ENCODE measurements around the gene EPHA6.

EPHA6 gene

DNA sequence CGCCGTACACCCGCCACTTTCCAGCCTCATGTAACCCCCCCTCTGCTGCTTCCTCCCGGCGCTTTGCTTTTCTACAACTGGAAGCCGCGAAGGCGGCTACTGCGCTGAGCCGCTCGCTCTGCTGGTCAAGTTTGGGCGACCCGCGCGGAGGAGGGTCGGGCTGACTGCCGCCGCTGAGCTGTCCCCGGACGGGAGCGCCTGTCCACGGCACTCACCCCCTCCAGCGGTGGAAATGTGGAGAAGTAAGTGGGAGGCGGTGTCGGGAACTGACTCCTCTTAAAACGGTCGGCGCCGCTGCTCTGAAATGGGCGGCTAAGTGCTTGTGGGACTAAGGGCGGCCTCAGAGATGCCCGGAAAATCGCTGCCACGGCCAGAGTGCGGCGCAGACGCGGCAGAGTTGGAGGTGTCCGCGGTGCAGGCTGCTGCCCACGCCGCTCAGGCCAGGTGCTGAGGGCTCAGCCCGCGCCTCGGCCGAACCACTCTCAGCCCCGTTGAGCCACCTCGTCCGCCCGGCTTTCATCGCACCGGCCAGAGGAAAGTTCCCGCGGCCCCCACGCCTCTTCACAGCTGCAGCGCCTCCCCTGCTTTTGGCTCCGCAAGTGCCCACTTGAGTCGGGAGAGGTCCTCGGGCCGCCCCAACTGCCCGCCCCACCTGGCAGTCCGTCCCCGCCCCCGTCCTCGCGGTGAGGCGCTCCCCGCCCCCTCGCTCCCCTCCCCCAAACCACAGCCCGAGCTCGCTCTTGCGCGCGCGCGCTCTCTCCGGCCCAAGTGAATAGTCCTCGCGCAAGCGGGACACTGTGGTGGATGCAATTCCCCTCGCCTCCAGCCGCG lies at the start of gene EPHA6:
Gene EPHA6 (plus strand): TSS at position 775 of the 831 bp plus-strand sequence.
- DNase-seq (ENCODE audit: low read depth in 2 of 2): no peak

DNA sequence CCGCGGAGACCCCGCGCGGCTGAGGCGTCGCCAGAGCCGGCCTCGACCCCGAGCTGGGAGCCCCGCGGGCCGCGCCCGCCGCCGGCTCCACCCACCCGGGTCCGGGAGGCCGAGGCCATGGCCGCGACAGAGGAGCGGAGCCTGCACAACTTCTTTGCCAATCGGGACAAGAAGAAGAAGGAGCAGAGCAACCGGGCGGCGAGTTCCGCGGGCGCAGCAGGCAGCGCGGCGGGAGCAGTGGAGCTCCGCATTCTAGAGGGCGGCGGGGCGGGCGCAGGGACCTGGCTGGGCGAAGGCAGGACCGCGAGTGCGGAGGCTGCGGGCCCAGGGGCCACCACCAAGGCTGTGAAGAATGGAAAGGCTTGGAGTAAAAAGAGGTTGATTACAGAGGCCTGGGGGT lies 37.6 kb upstream of the EPHA6 start:
- DNase-seq (ENCODE audit: low read depth in 2 of 2): no peak

DNA sequence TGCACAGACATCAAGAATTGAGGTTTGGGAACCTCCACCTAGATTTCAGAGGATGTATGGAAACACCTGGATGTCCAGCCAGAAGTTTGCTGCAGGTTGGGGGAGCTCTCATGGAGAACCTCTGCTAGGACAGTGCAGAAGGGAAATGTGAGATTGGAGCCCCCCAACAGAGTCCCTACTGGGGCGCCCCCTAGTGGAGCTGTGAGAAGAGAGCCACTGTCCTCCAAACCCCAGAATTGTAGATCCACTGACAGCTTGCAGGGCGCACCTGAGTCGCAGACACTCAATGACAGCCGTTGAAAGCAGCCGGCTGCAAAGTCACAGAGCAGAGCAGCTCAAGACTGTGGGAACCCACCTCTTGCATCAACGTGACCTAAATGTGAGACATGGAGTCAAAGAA lies 34.6 kb upstream of the EPHA6 start:
- DNase-seq (ENCODE audit: low read depth in 2 of 2): no peak

DNA sequence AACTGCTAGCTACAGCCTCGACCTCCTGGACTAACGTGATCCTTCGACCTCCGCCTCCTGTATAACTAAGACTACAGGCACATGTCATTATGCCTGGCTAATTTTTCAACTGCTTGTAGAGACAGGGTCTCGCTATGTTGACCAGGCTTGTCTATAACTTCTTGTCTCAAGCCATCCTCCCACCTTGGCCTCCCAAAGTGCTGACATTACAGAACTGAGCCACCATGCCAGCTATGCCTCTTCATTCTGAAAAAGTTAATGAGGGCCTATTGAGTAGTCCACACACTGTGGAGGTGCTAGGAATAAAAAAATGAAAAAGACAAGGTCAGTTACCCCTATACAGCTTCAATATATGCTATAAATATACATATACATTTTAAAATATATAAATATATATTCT lies 18.3 kb upstream of the EPHA6 start:
- DNase-seq (ENCODE audit: low read depth in 2 of 2): no peak

DNA sequence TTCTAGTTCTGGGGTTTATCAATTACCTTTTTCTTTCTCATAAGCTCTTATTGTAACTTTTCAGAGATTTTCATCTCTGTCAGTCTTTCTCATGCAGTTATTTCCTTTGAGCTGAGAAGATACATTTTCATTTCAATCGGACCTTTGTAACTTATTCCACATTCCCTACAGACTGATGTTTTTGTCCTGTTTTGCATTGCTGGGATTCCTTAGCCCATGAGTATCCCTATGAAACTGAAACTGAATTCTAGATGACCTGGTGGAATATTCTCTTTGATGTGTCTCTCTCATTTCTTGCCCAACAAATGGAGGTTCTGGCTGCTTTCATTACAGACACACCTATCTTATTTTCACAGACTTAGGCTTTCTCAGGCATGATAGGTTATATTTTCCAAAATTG lies 10.5 kb upstream of the EPHA6 start:
- DNase-seq (ENCODE audit: low read depth in 2 of 2): no peak

DNA sequence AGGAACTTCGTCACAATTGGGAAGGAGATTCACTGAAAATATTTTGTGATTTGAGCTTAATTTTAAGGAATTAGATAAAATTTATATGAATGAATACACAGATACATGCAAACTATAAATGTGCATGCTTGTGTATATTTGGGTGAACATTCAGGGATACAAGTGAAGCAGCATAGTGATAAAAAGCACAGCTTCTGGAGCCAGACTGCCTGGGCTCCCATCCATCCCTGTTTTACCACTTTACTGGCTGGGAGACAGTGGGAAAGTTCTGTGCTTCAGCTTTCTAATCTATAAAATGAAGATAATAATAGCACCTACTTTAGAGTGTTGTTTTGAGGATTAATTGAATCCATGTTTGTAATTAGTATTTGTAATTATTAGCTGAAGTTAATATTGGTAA lies 8.1 kb upstream of the EPHA6 start:
- DNase-seq (ENCODE audit: low read depth in 2 of 2): no peak

DNA sequence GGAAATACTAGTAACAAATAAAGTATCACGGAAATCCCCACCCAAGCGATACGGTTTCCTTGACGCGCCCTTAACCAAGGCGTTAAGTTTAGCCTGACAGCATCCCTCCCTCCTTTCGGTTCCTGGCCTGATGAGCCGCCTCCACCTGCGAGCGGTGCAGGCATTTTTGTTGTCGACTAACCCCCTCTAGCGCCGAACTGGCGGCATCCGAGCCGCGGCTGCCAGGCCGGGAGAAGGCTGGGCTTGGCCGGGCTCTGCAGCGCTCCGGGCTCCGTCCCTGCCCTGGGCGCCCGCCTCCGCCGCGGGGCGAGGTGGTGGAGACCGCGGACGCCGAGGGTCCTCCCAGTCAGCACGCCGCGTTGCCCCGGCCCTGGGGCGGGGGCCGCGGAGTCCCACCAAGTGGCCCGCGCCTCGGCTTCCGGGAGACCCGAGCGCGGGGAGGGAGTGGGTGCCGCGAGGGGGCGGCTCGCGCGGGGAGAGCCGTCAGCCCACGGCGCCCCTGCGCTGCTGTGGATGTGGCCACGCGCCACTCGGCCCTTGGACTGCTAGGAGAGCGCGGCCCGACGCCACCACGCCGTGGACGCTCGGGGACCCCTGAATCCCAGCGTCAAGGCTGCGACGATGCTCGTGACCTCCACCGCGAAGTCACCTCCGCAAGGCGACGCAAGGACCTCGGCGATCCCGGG lies 1.1 kb upstream of the EPHA6 start:
- DNase-seq (ENCODE audit: low read depth in 2 of 2): peak; percentile 20 to 47

DNA sequence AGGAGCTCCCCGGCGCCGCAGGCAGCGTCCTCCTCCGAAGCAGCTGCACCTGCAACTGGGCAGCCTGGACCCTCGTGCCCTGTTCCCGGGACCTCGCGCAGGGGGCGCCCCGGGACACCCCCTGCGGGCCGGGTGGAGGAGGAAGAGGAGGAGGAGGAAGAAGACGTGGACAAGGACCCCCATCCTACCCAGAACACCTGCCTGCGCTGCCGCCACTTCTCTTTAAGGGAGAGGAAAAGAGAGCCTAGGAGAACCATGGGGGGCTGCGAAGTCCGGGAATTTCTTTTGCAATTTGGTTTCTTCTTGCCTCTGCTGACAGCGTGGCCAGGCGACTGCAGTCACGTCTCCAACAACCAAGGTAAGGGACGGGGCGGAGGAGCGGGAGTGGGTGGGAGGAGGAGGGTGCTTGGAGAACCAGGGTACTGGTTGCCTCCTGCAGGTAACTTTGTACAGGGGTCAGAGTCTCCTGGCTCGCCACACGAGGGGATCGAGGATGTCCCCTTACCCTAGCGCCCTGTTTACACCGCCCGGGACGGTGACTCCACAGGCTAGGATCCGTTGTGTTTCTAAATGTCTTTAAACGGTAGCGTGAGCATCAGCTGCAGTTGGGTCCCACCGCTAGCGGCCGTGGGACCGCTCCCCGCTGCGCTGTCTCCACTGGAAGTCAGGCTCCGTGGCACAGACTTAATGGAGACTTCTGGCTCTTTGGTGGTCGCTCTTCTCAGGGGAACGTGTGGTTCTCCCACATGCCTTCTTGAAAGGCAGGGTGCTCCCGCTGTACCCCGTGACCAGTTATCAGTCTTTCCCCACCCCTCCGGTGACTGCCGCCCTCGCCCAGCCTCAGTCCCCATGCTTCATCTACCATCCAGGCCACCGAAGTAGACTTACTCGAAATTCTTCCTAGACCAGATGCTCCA lies 515 bp downstream of the EPHA6 start:
- no peak for DNase-seq (ENCODE audit: low read depth in 2 of 2)

- DNase-seq (ENCODE audit: low read depth in 2 of 2): no peak
These were observed 16.8 kb downstream of the EPHA6 start for GRCh38 chr3:96831175-96831574.

DNA sequence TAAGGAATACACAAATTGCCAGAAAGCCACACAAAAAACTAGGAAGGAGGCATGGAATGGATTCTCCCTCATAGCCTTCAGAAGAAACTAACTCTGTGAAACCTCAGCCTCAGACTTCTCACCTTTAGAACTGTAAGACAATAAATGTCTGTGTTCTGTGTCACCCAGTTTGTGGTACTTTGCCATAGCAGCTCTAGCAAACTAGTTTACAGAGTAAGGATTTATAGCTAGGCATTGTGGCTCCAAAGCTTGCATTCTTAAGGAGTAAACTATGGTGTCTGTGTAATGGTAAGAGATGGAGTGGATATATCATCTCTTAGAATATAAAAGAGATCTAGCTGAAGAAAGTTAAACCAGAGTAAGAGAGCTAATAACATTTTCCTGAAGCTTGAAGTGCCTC lies 18.9 kb downstream of the EPHA6 start:
- no peak for DNase-seq (ENCODE audit: low read depth in 2 of 2)

- DNase-seq (ENCODE audit: low read depth in 2 of 2): no peak
These were observed 21.9 kb downstream of the EPHA6 start for GRCh38 chr3:96836153-96836915.

DNA sequence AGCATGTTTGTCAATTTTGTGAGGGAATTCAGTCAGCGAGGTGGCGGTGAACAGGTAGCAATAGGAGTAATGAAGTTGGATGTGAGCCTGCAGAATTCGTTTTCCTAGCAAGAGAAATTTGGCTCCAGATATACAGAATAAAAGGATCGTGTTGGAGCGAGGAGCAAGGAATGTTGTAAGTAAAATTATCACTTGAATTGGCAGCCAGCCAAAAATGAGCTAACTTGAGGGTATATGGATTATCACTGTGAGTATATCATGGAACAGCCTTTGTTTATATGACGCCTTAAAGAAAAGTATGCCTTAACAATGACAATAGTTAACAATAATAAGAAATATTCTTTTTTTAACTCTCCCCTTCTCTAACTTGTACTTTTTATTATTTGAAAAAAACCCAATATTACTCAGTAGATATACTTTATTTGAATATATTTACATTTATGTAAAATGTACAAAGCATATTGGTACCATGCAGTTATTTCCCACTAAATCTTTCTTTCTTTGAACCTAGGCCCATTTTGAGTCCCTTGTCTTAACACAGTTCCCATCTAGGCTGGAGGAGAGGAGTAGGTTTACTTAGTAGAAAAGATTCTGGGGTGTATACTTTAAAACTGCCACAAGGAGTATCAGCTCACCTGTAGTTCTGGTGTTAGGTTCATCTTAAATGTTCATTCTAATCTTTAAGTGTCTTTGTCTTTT lies 29.3 kb downstream of the EPHA6 start:
- DNase-seq (ENCODE audit: low read depth in 2 of 2): no peak

DNA sequence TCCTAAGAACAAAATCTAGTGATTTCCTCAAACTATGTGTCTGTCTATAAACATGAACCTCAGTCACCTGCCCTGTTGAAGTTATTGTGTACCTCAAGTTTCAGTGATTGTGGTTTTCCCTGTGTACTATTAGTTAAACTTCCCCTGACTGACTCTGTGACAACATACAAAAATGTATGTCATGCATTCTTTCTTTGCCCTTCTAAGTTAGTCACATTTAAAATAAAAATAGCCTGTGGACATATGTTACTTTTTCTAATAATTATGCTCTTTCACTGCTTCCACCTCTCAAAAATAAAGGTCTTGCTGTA lies 29.8 kb downstream of the EPHA6 start:
- no peak for DNase-seq (ENCODE audit: low read depth in 2 of 2)

GRCh38 chr3:96852849-96853248 lies 38.5 kb downstream of the EPHA6 start:
- no peak for DNase-seq (ENCODE audit: low read depth in 2 of 2)

DNA sequence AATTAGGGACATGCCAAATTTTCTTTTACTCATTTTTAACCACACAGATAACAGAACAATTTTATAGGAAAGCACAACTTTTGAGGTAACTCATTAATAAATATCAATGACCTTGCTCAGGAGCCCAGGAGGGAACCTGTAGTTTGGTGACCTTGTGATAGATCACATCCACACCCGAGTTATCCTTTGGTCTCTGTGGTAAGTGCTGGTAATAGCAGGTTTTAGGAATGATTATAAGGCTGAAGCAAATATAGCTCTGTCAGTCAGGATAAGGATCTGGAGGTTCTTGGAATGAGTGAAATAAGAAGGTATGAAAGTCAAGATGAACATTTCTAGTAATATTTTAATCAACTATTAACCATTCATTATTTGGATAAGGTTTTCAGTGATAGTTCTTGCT lies 46.5 kb downstream of the EPHA6 start:
- no peak for DNase-seq (ENCODE audit: low read depth in 2 of 2)

DNA sequence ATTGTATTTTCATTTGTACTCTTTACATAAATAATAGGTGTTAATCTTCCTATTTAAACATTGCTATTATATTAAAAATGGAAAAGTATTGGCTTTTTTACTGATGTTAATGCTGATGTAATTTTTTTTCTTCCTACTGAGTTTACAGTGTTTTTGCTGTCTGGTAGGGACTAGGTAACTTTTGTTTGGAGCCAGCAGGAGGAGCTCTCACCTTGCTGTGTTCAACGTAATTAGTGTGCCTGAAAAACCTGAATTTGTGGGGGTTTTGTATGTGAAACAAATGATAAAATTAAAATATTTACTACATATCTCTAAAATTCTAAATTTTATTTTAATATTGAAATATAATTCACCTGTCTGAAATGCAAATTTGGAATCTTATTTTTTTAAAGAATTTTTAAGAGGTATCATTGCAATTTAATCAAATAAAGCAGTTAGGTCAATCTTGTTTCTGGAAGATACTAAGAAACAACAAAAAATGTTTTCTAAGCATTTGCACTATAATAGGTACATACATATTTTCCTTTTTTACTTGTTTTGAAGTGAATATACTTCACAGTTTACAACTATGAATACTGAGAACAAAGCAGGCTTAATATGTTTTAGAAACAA lies 48.8 kb downstream of the EPHA6 start:
- no peak for DNase-seq (ENCODE audit: low read depth in 2 of 2)

DNA sequence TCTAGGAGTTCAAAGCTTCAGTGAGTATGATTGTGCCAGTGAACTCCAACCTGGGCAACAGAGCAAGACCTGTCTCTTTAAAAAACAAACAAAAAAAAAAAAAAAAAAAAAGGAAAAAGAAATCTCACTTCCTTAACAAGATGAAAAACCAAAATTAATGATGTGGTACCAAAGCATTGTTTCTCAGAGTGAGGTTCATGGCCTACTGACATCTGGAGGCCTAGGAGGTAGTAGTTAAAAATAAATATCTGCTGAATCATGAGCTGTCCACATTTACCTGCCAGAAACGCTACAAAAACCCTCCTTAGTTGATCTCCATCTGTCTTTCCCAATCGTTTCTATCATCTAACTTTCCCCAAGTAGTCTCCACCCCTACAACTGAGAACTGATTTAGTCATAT lies 51.2 kb downstream of the EPHA6 start:
- DNase-seq (ENCODE audit: low read depth in 2 of 2): no peak

DNA sequence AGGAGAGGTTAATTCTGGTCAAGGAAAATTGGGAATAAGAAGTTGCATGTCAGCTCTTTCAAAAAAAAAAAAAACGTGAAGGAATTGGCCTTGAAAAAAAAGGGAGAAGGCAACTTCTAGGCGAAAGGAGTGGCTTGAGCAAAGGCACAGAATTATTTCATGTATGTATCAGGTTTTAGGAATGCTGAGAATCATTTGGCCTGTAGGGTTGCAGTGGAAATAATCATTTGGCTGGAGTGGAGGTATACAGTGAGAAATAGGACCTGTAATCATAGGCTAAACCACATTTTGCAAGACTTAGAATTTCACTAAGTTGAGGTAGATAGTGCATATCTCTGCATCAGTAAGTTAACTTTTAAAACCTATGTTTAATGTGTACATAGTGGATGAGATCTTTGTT lies 54.9 kb downstream of the EPHA6 start:
- no peak for DNase-seq (ENCODE audit: low read depth in 2 of 2)

GRCh38 chr3:96877510-96877909 lies 63.1 kb downstream of the EPHA6 start:
- DNase-seq (ENCODE audit: low read depth in 2 of 2): no peak

GRCh38 chr3:96900031-96900430 lies 85.6 kb downstream of the EPHA6 start:
- no peak for DNase-seq (ENCODE audit: low read depth in 2 of 2)

GRCh38 chr3:96900566-96900965 lies 86.2 kb downstream of the EPHA6 start:
- DNase-seq (ENCODE audit: low read depth in 2 of 2): no peak
